Measurements from ENCODE around the gene SRMS. TPM values are rescaled to one million over a fixed set of nuclear protein-coding genes. Genes with fewer than 3 reads are reported as not detected.

Gene SRMS
- total and polyA plus RNA-seq, 7 donors, result 0.19 to 2.4 TPM; not detected in 5

DNA sequence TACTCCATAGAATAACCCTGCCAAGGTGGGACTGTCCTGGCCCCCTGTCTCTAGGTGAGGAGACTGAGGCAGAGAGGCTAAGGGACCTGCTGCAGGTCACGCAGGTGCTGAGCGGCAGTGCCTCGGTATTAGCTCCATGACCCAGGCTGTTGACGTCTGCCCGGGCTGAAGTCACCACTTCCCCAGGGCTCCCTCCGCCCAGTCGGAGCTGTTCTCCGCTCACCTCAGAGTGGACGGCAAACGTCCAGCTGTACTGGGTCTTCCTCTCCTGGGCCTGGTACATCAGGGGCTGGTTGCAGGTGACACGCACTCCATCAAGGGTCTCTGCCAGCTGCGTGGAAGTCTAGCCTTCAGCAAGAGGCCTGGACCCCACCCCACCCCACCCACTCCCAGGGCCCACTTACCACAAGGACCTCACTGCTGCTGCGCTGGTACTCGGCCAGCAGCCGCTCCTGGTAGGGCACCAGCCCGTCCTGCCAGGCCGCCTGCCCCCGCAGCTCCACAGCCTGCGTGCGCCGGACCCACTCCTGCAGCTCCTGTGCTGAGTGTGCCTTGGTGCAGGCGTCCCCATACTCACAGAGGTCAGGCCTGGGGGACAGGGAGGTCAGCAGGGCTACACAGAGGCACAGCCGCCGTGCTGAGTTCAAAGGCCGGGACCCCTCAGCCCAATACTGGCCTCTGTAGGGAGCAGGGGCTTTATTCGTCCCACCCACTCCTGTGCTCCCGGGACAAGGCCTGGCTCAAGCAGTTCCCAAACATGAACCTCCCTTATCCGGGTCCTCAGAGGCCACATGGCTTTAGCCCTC is 22.9 kb upstream of the SRMS start:
- Histone ChIP-seq H3K27ac (no peak overlapping the region), H3K9me3 (no peaks in the 10 kb centered on the region), H3K27me3 (no peaks in the 10 kb centered on the region), H3K36me3 (peaks cover 0 to 11% (median 0%) of the 10 kb centered on the region in 4 donors), H3K4me3 (no peak overlapping the region), H3K4me1 (peaks cover 0 to 28% (median 18%) of the 10 kb centered on the region in 4 donors)
- intact Hi-C loops (cut with DNase I), result loop anchor here (5.0 kb wide), 1 partner anchor 82 kb away; the partner anchor contains the start of gene STMN3
- WGBS, 2 donors, result 93 to 95% methylated on average over 28 of the region's 28 CpGs
- no peak for DNase-seq
- TF ChIP-seq POLR2A (IDR thresholded peaks at IDR 0.05) (no peak), EP300 (IDR thresholded peaks at IDR 0.05) (no peak), POLR2AphosphoS5 (IDR thresholded peaks at IDR 0.05) (no peak)
- TF ChIP-seq, protein P1, sequence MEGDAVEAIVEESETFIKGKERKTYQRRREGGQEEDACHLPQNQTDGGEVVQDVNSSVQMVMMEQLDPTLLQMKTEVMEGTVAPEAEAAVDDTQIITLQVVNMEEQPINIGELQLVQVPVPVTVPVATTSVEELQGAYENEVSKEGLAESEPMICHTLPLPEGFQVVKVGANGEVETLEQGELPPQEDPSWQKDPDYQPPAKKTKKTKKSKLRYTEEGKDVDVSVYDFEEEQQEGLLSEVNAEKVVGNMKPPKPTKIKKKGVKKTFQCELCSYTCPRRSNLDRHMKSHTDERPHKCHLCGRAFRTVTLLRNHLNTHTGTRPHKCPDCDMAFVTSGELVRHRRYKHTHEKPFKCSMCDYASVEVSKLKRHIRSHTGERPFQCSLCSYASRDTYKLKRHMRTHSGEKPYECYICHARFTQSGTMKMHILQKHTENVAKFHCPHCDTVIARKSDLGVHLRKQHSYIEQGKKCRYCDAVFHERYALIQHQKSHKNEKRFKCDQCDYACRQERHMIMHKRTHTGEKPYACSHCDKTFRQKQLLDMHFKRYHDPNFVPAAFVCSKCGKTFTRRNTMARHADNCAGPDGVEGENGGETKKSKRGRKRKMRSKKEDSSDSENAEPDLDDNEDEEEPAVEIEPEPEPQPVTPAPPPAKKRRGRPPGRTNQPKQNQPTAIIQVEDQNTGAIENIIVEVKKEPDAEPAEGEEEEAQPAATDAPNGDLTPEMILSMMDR (IDR thresholded peaks at IDR 0.05), result no peak

DNA sequence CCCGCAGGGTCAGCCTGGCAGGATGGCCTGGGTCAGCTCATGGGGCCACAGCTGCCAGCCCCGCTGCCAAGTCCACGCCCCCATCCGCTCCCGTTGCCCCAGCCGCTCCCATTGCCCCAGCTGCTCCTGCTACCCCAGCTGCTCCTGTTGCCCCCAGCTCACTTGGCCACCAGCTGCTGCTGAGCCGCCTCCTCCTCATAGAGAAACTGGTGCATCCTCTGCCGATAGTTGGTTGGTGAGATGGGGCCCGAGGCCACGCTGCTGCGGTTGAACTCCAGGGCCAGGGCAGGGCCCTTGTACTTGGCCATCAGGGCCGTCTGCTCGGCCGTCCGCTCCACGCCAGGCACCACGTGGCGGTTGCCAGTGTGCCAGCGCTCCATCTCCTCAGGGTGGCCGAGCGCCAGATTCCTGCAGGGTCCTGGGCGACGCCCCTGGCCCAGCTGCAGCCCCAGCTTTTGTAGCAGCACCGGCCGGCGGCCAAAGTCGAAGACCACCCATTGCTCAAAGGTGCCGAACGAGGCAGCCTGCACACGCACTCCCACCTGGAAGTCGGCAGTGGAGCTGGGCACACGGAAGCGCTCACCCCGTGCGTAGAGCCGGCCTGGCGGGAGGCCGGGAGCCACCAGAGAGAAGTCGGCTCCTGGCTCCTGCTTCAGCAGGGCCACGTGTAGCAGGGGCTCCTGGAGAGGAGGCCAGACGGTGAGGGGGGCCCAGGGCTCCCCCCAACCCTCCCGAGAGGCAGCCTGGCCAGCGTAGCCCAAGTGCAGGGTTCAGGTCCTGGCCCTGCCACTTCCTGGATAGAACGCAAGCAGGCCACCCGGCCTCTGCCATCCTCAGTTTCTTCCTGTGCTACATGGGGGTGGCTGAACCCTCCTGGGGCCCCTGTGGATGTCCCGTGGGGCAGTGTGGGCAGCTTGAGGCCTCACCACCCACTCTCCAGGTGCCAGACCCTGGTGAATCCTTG is 21.7 kb upstream of the SRMS start:
- no peak overlapping the region for H3K4me3 ChIP-seq
- 90 to 91% methylated on average over 46 of the region's 46 CpGs for WGBS, 2 donors
- intact Hi-C loops (cut with DNase I), result no loop called here
- no peak overlapping the region for H3K27ac ChIP-seq
- peaks cover 0 to 22% (median 13%) of the 10 kb centered on the region in 4 donors for H3K4me1 ChIP-seq
- no peaks in the 10 kb centered on the region for H3K9me3 ChIP-seq
- TF ChIP-seq POLR2AphosphoS5 (IDR thresholded peaks at IDR 0.05), result no peak
- TF ChIP-seq, protein P1 (IDR thresholded peaks at IDR 0.05), result no peak
- no peak for TF ChIP-seq POLR2A (IDR thresholded peaks at IDR 0.05)
- TF ChIP-seq EP300 (IDR thresholded peaks at IDR 0.05), result no peak
- H3K36me3 ChIP-seq, result peaks cover 0 to 24% (median 2%) of the 10 kb centered on the region in 4 donors
- DNase-seq, result no peak
- H3K27me3 ChIP-seq, result no peaks in the 10 kb centered on the region

DNA sequence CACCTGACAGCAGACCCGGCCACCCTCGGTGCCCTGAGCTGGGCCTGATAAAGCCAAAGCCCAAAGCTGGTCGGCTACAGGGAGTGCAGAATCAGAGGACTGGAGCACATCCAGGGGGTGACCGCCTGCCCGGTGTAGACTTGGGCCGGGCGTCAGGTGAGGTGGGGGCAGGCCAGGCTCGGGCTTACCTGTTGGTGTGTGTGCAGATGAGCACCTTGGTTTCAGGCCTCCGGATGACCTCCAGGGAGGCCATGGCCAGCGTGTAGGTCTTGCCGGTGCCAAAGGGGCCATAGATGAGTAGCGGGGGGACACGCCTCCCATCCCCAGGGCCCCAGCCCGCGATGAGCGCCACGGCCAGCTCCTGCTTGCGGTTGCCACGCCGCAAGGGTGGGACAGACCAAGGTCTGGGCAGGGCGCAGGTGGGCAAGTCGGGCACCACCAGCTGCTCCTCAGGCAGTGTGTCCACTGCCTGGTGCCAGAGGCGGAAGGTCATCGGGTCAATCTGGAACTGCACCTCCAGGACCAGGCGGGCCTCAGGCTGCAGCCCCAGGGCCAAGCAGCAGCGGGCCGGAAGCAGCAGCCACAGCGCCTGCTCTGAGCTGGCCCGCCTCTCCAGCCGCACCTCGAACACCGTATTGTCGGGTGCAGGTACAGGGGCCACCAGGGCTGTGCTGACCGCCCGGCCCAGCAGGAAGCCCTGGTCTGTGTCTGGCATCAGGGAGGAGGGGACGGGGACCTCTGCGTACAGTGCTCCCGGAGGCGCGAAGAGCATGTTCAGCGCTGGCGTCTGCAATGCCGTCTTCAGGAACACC is 20.8 kb upstream of the SRMS start:
- TF ChIP-seq EP300 (IDR thresholded peaks at IDR 0.05) (no peak), POLR2AphosphoS5 (IDR thresholded peaks at IDR 0.05) (no peak), POLR2A (IDR thresholded peaks at IDR 0.05) (no peak)
- TF ChIP-seq, protein P1 (IDR thresholded peaks at IDR 0.05), result no peak
- WGBS, 2 donors, result 64 to 84% methylated on average over 43 of the region's 43 CpGs
- H3K4me1 ChIP-seq, result peaks cover 0 to 15% (median 8%) of the 10 kb centered on the region in 4 donors
- no peak overlapping the region for H3K27ac ChIP-seq
- DNase-seq, result no peak
- no peak overlapping the region for H3K4me3 ChIP-seq
- intact Hi-C loops (cut with DNase I), result no loop called here
- peaks cover 0 to 32% (median 11%) of the 10 kb centered on the region in 4 donors for H3K36me3 ChIP-seq
- H3K27me3 ChIP-seq, result no peaks in the 10 kb centered on the region
- no peaks in the 10 kb centered on the region for H3K9me3 ChIP-seq
